HG03135 (cell line): ENCODE data around the gene ADAMTSL2.

ENCODE experiments used
- ATAC-seq: cut with Tn5 transposase; IDR thresholded peaks from one replicate; pipeline ENCODE4 v1.9.1; 2021; ENCODE audit warnings: mild to moderate bottlenecking, moderate library complexity; ENCODE audit not compliant: unreplicated experiment

ADAMTSL2 gene

GRCh38 chr9:133534346-133535291 lies at the start of gene ADAMTSL2:
TSS of gene ADAMTSL2 (plus strand) at chr9:133534704. CDS start at chr9:133536713, 2,009 bp downstream.
- ATAC-seq, result no peak

- ATAC-seq, result no peak
These were observed 48.8 kb upstream of the ADAMTSL2 start for GRCh38 chr9:133485531-133486260.

- no peak for ATAC-seq
These were observed 47.2 kb upstream of the ADAMTSL2 start for GRCh38 chr9:133487331-133487725.

GRCh38 chr9:133488686-133489252 lies 45.7 kb upstream of the ADAMTSL2 start:
- ATAC-seq, result no peak

GRCh38 chr9:133489253-133490190 lies 45.0 kb upstream of the ADAMTSL2 start:
- ATAC-seq, result no peak

GRCh38 chr9:133490201-133490681 lies 44.3 kb upstream of the ADAMTSL2 start:
- no peak for ATAC-seq

- ATAC-seq, result no peak
These were observed 43.4 kb upstream of the ADAMTSL2 start for GRCh38 chr9:133490865-133491655.

GRCh38 chr9:133491656-133491925 lies 42.9 kb upstream of the ADAMTSL2 start:
- ATAC-seq, result no peak

- ATAC-seq, result no peak
These were observed 42.2 kb upstream of the ADAMTSL2 start for GRCh38 chr9:133492061-133493021.

- no peak for ATAC-seq
These were observed 41.1 kb upstream of the ADAMTSL2 start for GRCh38 chr9:133493428-133493827.

- ATAC-seq, result no peak
These were observed 40.5 kb upstream of the ADAMTSL2 start for GRCh38 chr9:133493845-133494540.

- ATAC-seq, result no peak
These were observed 39.7 kb upstream of the ADAMTSL2 start for GRCh38 chr9:133494636-133495326.

- ATAC-seq, result no peak
These were observed 38.9 kb upstream of the ADAMTSL2 start for GRCh38 chr9:133495327-133496293.

- no peak for ATAC-seq
These were observed 37.4 kb upstream of the ADAMTSL2 start for GRCh38 chr9:133496861-133497842.
